HEK293 (cell line): ENCODE data around the gene ALOX12.

Experiments used
- CTCF ChIA-PET: fragments of 350-600 bp; formaldehyde crosslinking; extraction: SDS; loops from one replicate; lab custom pipeline; 2021; ENCODE audit warnings: antibody characterized with exemption; lab: Yijun Ruan, JAX
- POLR2A ChIA-PET: fragments of 300-600 bp; formaldehyde crosslinking; extraction: SDS; loops from one replicate; lab custom pipeline; 2020; ENCODE audit warnings: antibody characterized with exemption, inconsistent platforms; lab: Yijun Ruan, JAX
- H3K27ac ChIP-seq: fragments of 200-500 bp; sonication (Bioruptor generic); 2 replicates; pipeline ENCODE4 v1.5.1; 2014; ENCODE audit warnings: low read depth, low read length, control low read depth, inconsistent platforms; ENCODE audit errors: extremely low read depth
- H3K36me3 ChIP-seq, 2 experiments: fragments of 200-500 bp in 1 of 2; sonication (Bioruptor generic) in 1 of 2; 1 replicate in 1 of 2; 2 replicates in 1 of 2; pipeline ENCODE4 v1.5.1; 2014 to 2017; ENCODE audit warnings: inconsistent platforms in 2 of 2, low read length in 2 of 2; ENCODE audit not compliant: control insufficient read depth in 2 of 2, insufficient read depth in 1 of 2
- H3K4me1 ChIP-seq: fragments of 200-500 bp; sonication (Bioruptor generic); 2 replicates; pipeline ENCODE4 v1.5.1; 2014; ENCODE audit warnings: mild to moderate bottlenecking, low read length, inconsistent platforms; ENCODE audit not compliant: control insufficient read depth, insufficient read depth
- H3K4me3 ChIP-seq: 2 replicates; pipeline ENCODE4 v1.5.1; 2011; ENCODE audit warnings: low read depth, mild to moderate bottlenecking, control low read depth, low read length, moderate library complexity
- H3K9me3 ChIP-seq: fragments of 200-500 bp; sonication (Bioruptor generic); 2 replicates; pipeline ENCODE4 v1.5.1; 2014; ENCODE audit warnings: low read depth, low read length, inconsistent platforms; ENCODE audit not compliant: control insufficient read depth, insufficient read depth
- BCL11B ChIP-seq: fragments of 450-650 bp; formaldehyde crosslinking; IDR thresholded peaks from 2 replicates; pipeline ENCODE4 v1.5.1; 2016; ENCODE audit warnings: low read depth, missing biosample characterization, missing genetic modification characterization
- EGR2 ChIP-seq: fragments of 450-650 bp; formaldehyde crosslinking; IDR thresholded peaks from 2 replicates; pipeline ENCODE4 v1.5.1; 2016; ENCODE audit warnings: low read depth, missing biosample characterization, missing genetic modification characterization
- FEZF1 ChIP-seq: fragments of 450-650 bp; formaldehyde crosslinking; IDR thresholded peaks from 2 replicates; pipeline ENCODE4 v1.5.1; 2016; ENCODE audit warnings: missing biosample characterization, missing genetic modification characterization
- PATZ1 ChIP-seq: fragments of 450-650 bp; formaldehyde crosslinking; IDR thresholded peaks from 2 replicates; pipeline ENCODE4 v1.5.1; 2016; ENCODE audit warnings: missing biosample characterization, missing genetic modification characterization
- ZBTB1 ChIP-seq: fragments of 450-650 bp; formaldehyde crosslinking; IDR thresholded peaks from 2 replicates; pipeline ENCODE4 v1.5.1; 2016; ENCODE audit warnings: missing biosample characterization, missing genetic modification characterization
- ZBTB21 ChIP-seq: fragments of 450-650 bp; formaldehyde crosslinking; IDR thresholded peaks from 2 replicates; pipeline ENCODE4 v1.5.1; 2017; ENCODE audit warnings: missing biosample characterization, missing genetic modification characterization
- ZNF24 ChIP-seq: fragments of 450-650 bp; formaldehyde crosslinking; IDR thresholded peaks from 2 replicates; pipeline ENCODE4 v1.5.1; 2016; ENCODE audit warnings: missing biosample characterization, missing genetic modification characterization
- ZNF248 ChIP-seq: fragments of 450-650 bp; formaldehyde crosslinking; IDR thresholded peaks from 2 replicates; pipeline ENCODE4 v1.5.1; 2017; ENCODE audit warnings: missing biosample characterization, missing genetic modification characterization
- ZNF26 ChIP-seq: fragments of 450-650 bp; formaldehyde crosslinking; IDR thresholded peaks from 2 replicates; pipeline ENCODE4 v1.5.1; 2016; ENCODE audit warnings: missing biosample characterization, missing genetic modification characterization
- ZNF302 ChIP-seq: fragments of 450-650 bp; formaldehyde crosslinking; IDR thresholded peaks from 2 replicates; pipeline ENCODE4 v1.5.1; 2016; ENCODE audit warnings: missing biosample characterization, missing genetic modification characterization, low read depth
- ZNF324 ChIP-seq: fragments of 450-650 bp; formaldehyde crosslinking; IDR thresholded peaks from 2 replicates; pipeline ENCODE4 v1.5.1; 2016; ENCODE audit warnings: missing biosample characterization, missing genetic modification characterization
- ZNF571 ChIP-seq: fragments of 450-650 bp; formaldehyde crosslinking; IDR thresholded peaks from 2 replicates; pipeline ENCODE4 v1.5.0; 2017; ENCODE audit warnings: missing biosample characterization, missing genetic modification characterization
- ZNF596 ChIP-seq: fragments of 450-650 bp; IDR thresholded peaks from 2 replicates; pipeline ENCODE4 v1.5.0; 2018; ENCODE audit warnings: missing biosample characterization, mild to moderate bottlenecking, missing genetic modification characterization, moderate library complexity
- ZNF654 ChIP-seq: fragments of 450-650 bp; formaldehyde crosslinking; IDR thresholded peaks from 2 replicates; pipeline ENCODE4 v1.5.1; 2016; ENCODE audit warnings: low read depth, missing biosample characterization, missing genetic modification characterization
- ZNF843 ChIP-seq: fragments of 450-650 bp; formaldehyde crosslinking; IDR thresholded peaks from 2 replicates; pipeline ENCODE4 v1.5.1; 2016; ENCODE audit warnings: missing biosample characterization, missing genetic modification characterization
- TF ChIP-seq, protein P1 (sequence below): fragments of 450-650 bp; formaldehyde crosslinking; IDR thresholded peaks from 2 replicates; pipeline ENCODE4 v1.5.1; 2016; ENCODE audit warnings: missing biosample characterization, missing genetic modification characterization
- TF ChIP-seq, protein P2 (sequence below): fragments of 450-650 bp; formaldehyde crosslinking; IDR thresholded peaks from 2 replicates; pipeline ENCODE4 v1.5.1; 2016; ENCODE audit warnings: missing biosample characterization, missing genetic modification characterization
- TF ChIP-seq, protein P3 (sequence below): fragments of 450-650 bp; formaldehyde crosslinking; IDR thresholded peaks from 2 replicates; pipeline ENCODE4 v1.5.1; 2016; ENCODE audit warnings: missing biosample characterization, missing genetic modification characterization
- TF ChIP-seq, protein P4 (sequence below): sonication (generic); formaldehyde crosslinking; IDR thresholded peaks from 2 replicates; pipeline ENCODE4 v1.8.1; 2022; ENCODE audit warnings: mild to moderate bottlenecking, moderate library complexity, missing genetic modification reagents
- TF ChIP-seq, protein P5 (sequence below): fragments of 450-650 bp; formaldehyde crosslinking; IDR thresholded peaks from 2 replicates; pipeline ENCODE4 v1.5.1; 2016; ENCODE audit warnings: missing biosample characterization, missing genetic modification characterization, low read depth

Gene ALOX12

GRCh38 chr17:7056386-7056785 is 60.5 kb downstream of the ALOX12 start:
- TF ChIP-seq ZBTB1 (tag by site-specific recombination) (no peak), FEZF1 (tag by site-specific recombination) (peak; percentile 76), ZNF24 (no peak), ZNF248 (tag by site-specific recombination) (no peak), ZNF26 (no peak), ZNF571 (tag by site-specific recombination) (no peak)
- TF ChIP-seq, protein P1, sequence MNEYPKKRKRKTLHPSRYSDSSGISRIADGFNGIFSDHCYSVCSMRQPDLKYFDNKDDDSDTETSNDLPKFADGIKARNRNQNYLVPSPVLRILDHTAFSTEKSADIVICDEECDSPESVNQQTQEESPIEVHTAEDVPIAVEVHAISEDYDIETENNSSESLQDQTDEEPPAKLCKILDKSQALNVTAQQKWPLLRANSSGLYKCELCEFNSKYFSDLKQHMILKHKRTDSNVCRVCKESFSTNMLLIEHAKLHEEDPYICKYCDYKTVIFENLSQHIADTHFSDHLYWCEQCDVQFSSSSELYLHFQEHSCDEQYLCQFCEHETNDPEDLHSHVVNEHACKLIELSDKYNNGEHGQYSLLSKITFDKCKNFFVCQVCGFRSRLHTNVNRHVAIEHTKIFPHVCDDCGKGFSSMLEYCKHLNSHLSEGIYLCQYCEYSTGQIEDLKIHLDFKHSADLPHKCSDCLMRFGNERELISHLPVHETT (tag by site-specific recombination): no peak
- TF ChIP-seq, protein P2, sequence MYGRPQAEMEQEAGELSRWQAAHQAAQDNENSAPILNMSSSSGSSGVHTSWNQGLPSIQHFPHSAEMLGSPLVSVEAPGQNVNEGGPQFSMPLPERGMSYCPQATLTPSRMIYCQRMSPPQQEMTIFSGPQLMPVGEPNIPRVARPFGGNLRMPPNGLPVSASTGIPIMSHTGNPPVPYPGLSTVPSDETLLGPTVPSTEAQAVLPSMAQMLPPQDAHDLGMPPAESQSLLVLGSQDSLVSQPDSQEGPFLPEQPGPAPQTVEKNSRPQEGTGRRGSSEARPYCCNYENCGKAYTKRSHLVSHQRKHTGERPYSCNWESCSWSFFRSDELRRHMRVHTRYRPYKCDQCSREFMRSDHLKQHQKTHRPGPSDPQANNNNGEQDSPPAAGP: no peak
- TF ChIP-seq, all 188 proteins: peak for 1
- H3K4me3 ChIP-seq: no peak overlapping the region
- no peak overlapping the region for H3K27ac ChIP-seq
- H3K9me3 ChIP-seq: no peaks in the 10 kb centered on the region
- H3K4me1 ChIP-seq: 0 out of 2 replicates have a peak, but pooled peaks cover 5% of the 10 kb centered on the region
- no peaks in the 10 kb centered on the region for H3K36me3 ChIP-seq
- ChIA-PET POLR2A (interaction anchor here (0.6 kb wide), 1 partner anchor 859 kb away, joined by 3 read pairs; no protein-coding TSS in a partner anchor), CTCF (interaction anchor here (0.7 to 3.1 kb wide), 5 partner anchors 10 to 1570 kb away, joined by 3 to 15 read pairs (median 3); partner anchors contain the start of gene MIS12)

GRCh38 chr17:7058831-7059447 is 63.1 kb downstream of the ALOX12 start:
- 0 out of 2 replicates have a peak, but pooled peaks cover 5% of the 10 kb centered on the region for H3K4me1 ChIP-seq
- ChIA-PET POLR2A (no interaction called here), CTCF (interaction anchor here (0.7 to 3.1 kb wide), 6 partner anchors 13 to 119 kb away, joined by 3 to 15 read pairs (median 5); no protein-coding TSS in a partner anchor)
- no peak for TF ChIP-seq BCL11B
- TF ChIP-seq, protein P3, sequence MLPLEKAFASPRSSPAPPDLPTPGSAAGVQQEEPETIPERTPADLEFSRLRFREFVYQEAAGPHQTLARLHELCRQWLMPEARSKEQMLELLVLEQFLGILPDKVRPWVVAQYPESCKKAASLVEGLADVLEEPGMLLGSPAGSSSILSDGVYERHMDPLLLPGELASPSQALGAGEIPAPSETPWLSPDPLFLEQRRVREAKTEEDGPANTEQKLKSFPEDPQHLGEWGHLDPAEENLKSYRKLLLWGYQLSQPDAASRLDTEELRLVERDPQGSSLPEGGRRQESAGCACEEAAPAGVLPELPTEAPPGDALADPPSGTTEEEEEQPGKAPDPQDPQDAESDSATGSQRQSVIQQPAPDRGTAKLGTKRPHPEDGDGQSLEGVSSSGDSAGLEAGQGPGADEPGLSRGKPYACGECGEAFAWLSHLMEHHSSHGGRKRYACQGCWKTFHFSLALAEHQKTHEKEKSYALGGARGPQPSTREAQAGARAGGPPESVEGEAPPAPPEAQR (tag by site-specific recombination): no peak
- no peak for TF ChIP-seq ZNF596 (tag by site-specific recombination)
- no peak for TF ChIP-seq ZNF654 (tag by site-specific recombination)
- TF ChIP-seq PATZ1: no peak
- TF ChIP-seq, protein P4, sequence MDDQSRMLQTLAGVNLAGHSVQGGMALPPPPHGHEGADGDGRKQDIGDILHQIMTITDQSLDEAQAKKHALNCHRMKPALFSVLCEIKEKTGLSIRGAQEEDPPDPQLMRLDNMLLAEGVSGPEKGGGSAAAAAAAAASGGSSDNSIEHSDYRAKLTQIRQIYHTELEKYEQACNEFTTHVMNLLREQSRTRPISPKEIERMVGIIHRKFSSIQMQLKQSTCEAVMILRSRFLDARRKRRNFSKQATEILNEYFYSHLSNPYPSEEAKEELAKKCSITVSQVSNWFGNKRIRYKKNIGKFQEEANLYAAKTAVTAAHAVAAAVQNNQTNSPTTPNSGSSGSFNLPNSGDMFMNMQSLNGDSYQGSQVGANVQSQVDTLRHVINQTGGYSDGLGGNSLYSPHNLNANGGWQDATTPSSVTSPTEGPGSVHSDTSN: no peak
- no peak for TF ChIP-seq EGR2 (tag by site-specific recombination)
- TF ChIP-seq ZNF248 (tag by site-specific recombination): no peak
- TF ChIP-seq ZNF324 (tag by site-specific recombination): no peak
- no peak for TF ChIP-seq ZNF302 (tag by site-specific recombination)
- no peak for TF ChIP-seq ZNF843 (tag by site-specific recombination)
- no peak for TF ChIP-seq ZBTB21 (tag by site-specific recombination)
- TF ChIP-seq, protein P5, sequence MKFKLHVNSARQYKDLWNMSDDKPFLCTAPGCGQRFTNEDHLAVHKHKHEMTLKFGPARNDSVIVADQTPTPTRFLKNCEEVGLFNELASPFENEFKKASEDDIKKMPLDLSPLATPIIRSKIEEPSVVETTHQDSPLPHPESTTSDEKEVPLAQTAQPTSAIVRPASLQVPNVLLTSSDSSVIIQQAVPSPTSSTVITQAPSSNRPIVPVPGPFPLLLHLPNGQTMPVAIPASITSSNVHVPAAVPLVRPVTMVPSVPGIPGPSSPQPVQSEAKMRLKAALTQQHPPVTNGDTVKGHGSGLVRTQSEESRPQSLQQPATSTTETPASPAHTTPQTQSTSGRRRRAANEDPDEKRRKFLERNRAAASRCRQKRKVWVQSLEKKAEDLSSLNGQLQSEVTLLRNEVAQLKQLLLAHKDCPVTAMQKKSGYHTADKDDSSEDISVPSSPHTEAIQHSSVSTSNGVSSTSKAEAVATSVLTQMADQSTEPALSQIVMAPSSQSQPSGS (tag by site-specific recombination): no peak
- H3K36me3 ChIP-seq: no peaks in the 10 kb centered on the region
- H3K4me3 ChIP-seq: no peak overlapping the region
- no peak overlapping the region for H3K27ac ChIP-seq
- no peaks in the 10 kb centered on the region for H3K9me3 ChIP-seq
